Amniotic stem cell (primary cell): Measurements from ENCODE around the gene CNTNAP2.
"Not testable (repeated sequence)": the region's sequence is repeated elsewhere in the genome, so short reads cannot be mapped to it uniquely, and the experiment has no call there.

Experiments used
- DNase-seq: peaks from one replicate; lab custom pipeline; 2025; lab: John Stamatoyannopoulos, UW

The CNTNAP2 gene

GRCh38 chr7:148304083-148304335 is 2187.4 kb downstream of the CNTNAP2 start:
- no peak for DNase-seq

GRCh38 chr7:148304456-148304855 is 2187.9 kb downstream of the CNTNAP2 start:
- no peak for DNase-seq

- DNase-seq: no peak
Measured at GRCh38 chr7:148306759-148307158, 2190.2 kb downstream of the CNTNAP2 start.

- no peak for DNase-seq
Measured at GRCh38 chr7:148318102-148318811, 2201.7 kb downstream of the CNTNAP2 start.

GRCh38 chr7:148318838-148319237 is 2202.2 kb downstream of the CNTNAP2 start:
- DNase-seq: no peak

- DNase-seq: no peak
Measured at GRCh38 chr7:148319316-148319808, 2202.8 kb downstream of the CNTNAP2 start.

GRCh38 chr7:148325208-148325607 is 2208.6 kb downstream of the CNTNAP2 start:
- DNase-seq: no peak

- no peak for DNase-seq
Measured at GRCh38 chr7:148327379-148327778, 2210.8 kb downstream of the CNTNAP2 start.

GRCh38 chr7:148328906-148329305 is 2212.3 kb downstream of the CNTNAP2 start:
- DNase-seq: no peak

- no peak for DNase-seq
Measured at GRCh38 chr7:148330124-148330818, 2213.7 kb downstream of the CNTNAP2 start.

GRCh38 chr7:148330822-148331221 is 2214.2 kb downstream of the CNTNAP2 start:
- no peak for DNase-seq

- DNase-seq: not testable (repeated sequence)
Measured at GRCh38 chr7:148331456-148331855, 2214.9 kb downstream of the CNTNAP2 start.

- DNase-seq: no peak
Measured at GRCh38 chr7:148332191-148333186, 2215.9 kb downstream of the CNTNAP2 start.

- DNase-seq: no peak
Measured at GRCh38 chr7:148334441-148334956, 2217.9 kb downstream of the CNTNAP2 start.

- DNase-seq: no peak
Measured at GRCh38 chr7:148334959-148335577, 2218.5 kb downstream of the CNTNAP2 start.

- no peak for DNase-seq
Measured at GRCh38 chr7:148335790-148336189, 2219.2 kb downstream of the CNTNAP2 start.

GRCh38 chr7:148336411-148336810 is 2219.8 kb downstream of the CNTNAP2 start:
- no peak for DNase-seq

- no peak for DNase-seq
Measured at GRCh38 chr7:148337246-148337965, 2220.8 kb downstream of the CNTNAP2 start.

GRCh38 chr7:148337995-148338747 is 2221.6 kb downstream of the CNTNAP2 start:
- DNase-seq: no peak
